AML-193 (cell line): Measurements from ENCODE around the gene LRP1.

Experiments
- DNase-seq, 2 experiments: peaks; one replicate each; lab custom pipeline; 2025; lab: John Stamatoyannopoulos, UW

Gene LRP1

GRCh38 chr12:57094208-57095160 is 33.8 kb upstream of the LRP1 start:
- DNase-seq = no peak

GRCh38 chr12:57095440-57095839 is 32.8 kb upstream of the LRP1 start:
- DNase-seq = no peak

- DNase-seq = no peak
Observed at GRCh38 chr12:57096099-57096572, 32.1 kb upstream of the LRP1 start.

- no peak for DNase-seq
Observed at GRCh38 chr12:57096748-57097553, 31.3 kb upstream of the LRP1 start.

GRCh38 chr12:57097554-57097835 is 30.8 kb upstream of the LRP1 start:
- no peak for DNase-seq

GRCh38 chr12:57098546-57098945 is 29.7 kb upstream of the LRP1 start:
- no peak for DNase-seq

- DNase-seq = no peak
Observed at GRCh38 chr12:57099047-57099714, 29.1 kb upstream of the LRP1 start.

- DNase-seq = no peak
Observed at GRCh38 chr12:57099766-57100165, 28.5 kb upstream of the LRP1 start.

GRCh38 chr12:57101892-57102695 is 26.2 kb upstream of the LRP1 start:
- no peak for DNase-seq

GRCh38 chr12:57103856-57104255 is 24.4 kb upstream of the LRP1 start:
- no peak for DNase-seq

GRCh38 chr12:57104292-57104910 is 23.9 kb upstream of the LRP1 start:
- DNase-seq = no peak

GRCh38 chr12:57105011-57105753 is 23.1 kb upstream of the LRP1 start:
- no peak for DNase-seq

- DNase-seq = no peak
Observed at GRCh38 chr12:57106021-57106708, 22.1 kb upstream of the LRP1 start.

GRCh38 chr12:57107456-57108155 is 20.7 kb upstream of the LRP1 start:
- DNase-seq = no peak

- no peak for DNase-seq
Observed at GRCh38 chr12:57109207-57110103, 18.8 kb upstream of the LRP1 start.

- peak; percentile 19 to 26 for DNase-seq
Observed at GRCh38 chr12:57110104-57111030, 17.9 kb upstream of the LRP1 start.
